ENCODE data around the gene FBL. TPM values are rescaled to one million over a fixed set of nuclear protein-coding genes. Genes with fewer than 3 reads are reported as not detected.

FBL gene
- total and polyA plus RNA-seq, 2 donors (not counting 1 experiment from before 2014, with no cell fraction given) = 253 to 376 TPM

GRCh38 chr19:39842693-39843435 lies 3.3 kb downstream of the FBL start:
- Mint-ChIP-seq H3K27ac (no peak overlapping the region), H3K4me1 (peaks cover 51% of the 10 kb centered on the region)
- WGBS (ENCODE audit: insufficient coverage) = 91% methylated on average over 7 of the region's 7 CpGs

More at GRCh38 chr19:39842693-39843435, 3.3 kb downstream of the FBL start:
- H3K36me3 ChIP-seq (replicated peaks in 1 of 2; ENCODE audit: control extremely low read depth in 1 of 2, control insufficient read depth in 1 of 2, extremely low read depth in 1 of 2, insufficient read depth in 2 of 2, low read length in 1 of 2) = peaks cover 2 to 23% of the 10 kb centered on the region in 2 experiments
- no peak overlapping the region for H2AFZ ChIP-seq (ENCODE audit: insufficient read depth, low read depth, low read length, poor library complexity, severe bottlenecking)
- intact Hi-C loops (cut with micrococcal nuclease) = loop anchor here (5.0 kb wide), 1 partner anchor 171 kb away; no protein-coding TSS in a partner anchor
- H3K4me2 ChIP-seq (replicated peaks; ENCODE audit: low read depth, low read length, poor library complexity, severe bottlenecking) = no peak overlapping the region
- no peak for ATAC-seq (ENCODE audit: low read depth)
- Mint-ChIP-seq H3K4me3 (no peak overlapping the region), H3K9me3 (ENCODE audit: insufficient read depth) (no peaks in the 10 kb centered on the region), H3K27me3 (no peaks in the 10 kb centered on the region)
- peaks cover 27 to 37% of the 10 kb centered on the region in 2 donors for H3K4me1 ChIP-seq (ENCODE audit: control insufficient read depth in 2 of 2, insufficient read depth in 2 of 2, low read length in 2 of 2)
- H3K27me3 ChIP-seq (replicated peaks in 1 of 4; ENCODE audit: control extremely low read depth in 1 of 4, control insufficient read depth in 3 of 4, insufficient read depth in 4 of 4, low read length in 3 of 4) = no peaks in the 10 kb centered on the region
- no peaks in the 10 kb centered on the region for H3K9me3 ChIP-seq (ENCODE audit: control extremely low read depth in 1 of 3, control insufficient read depth in 2 of 3, insufficient read depth in 1 of 3, low read length in 2 of 3)
- CTCF ChIA-PET = interaction anchor here (0.7 to 8.1 kb wide), 18 partner anchors 9 to 698 kb away, joined by 3 to 159 read pairs (median 6); partner anchors contain the start of genes DYRK1B, PSMC4 and ZNF780B
- no peak for DNase-seq
- H3K4me3 ChIP-seq (ENCODE audit: control extremely low read depth in 1 of 5, extremely low read depth in 1 of 5, insufficient read depth in 1 of 5, low read depth in 2 of 5, low read length in 4 of 5) = no peak overlapping the region
- H3K9ac ChIP-seq (ENCODE audit: low read length) = no peak overlapping the region
- peaks cover 77% of the 10 kb centered on the region for H3K79me2 ChIP-seq (ENCODE audit: control insufficient read depth, insufficient read depth, low read length)
- peaks cover 40% of the 10 kb centered on the region for H4K20me1 ChIP-seq (ENCODE audit: control insufficient read depth, insufficient read depth, low read length, poor library complexity, severe bottlenecking)
- POLR2A ChIA-PET = interaction anchor here (2.8 kb wide), 1 partner anchor 9 kb away, joined by 10 read pairs; the partner anchor contains the start of gene DYRK1B
- TF ChIP-seq EZH2 (IDR thresholded peaks at IDR 0.05; ENCODE audit: borderline replicate concordance, insufficient read depth, low read depth, low read length, poor library complexity, severe bottlenecking) = no peak
- TF ChIP-seq, protein P1, sequence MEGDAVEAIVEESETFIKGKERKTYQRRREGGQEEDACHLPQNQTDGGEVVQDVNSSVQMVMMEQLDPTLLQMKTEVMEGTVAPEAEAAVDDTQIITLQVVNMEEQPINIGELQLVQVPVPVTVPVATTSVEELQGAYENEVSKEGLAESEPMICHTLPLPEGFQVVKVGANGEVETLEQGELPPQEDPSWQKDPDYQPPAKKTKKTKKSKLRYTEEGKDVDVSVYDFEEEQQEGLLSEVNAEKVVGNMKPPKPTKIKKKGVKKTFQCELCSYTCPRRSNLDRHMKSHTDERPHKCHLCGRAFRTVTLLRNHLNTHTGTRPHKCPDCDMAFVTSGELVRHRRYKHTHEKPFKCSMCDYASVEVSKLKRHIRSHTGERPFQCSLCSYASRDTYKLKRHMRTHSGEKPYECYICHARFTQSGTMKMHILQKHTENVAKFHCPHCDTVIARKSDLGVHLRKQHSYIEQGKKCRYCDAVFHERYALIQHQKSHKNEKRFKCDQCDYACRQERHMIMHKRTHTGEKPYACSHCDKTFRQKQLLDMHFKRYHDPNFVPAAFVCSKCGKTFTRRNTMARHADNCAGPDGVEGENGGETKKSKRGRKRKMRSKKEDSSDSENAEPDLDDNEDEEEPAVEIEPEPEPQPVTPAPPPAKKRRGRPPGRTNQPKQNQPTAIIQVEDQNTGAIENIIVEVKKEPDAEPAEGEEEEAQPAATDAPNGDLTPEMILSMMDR (IDR thresholded peaks at IDR 0.05) = no peak
- H3K27ac ChIP-seq (ENCODE audit: low read length in 2 of 2) = no peak overlapping the region

Measured in B cell (primary cell).